ENCODE measurements around the gene RESP18. TPM values are rescaled to one million over a fixed set of nuclear protein-coding genes. Genes with fewer than 3 reads are reported as not detected.
"Not testable (repeated sequence)": the region's sequence is repeated elsewhere in the genome, so short reads cannot be mapped to it uniquely, and the experiment has no call there.

The RESP18 gene
- total RNA-seq, 1 donor from 2014 or later = not detected

DNA sequence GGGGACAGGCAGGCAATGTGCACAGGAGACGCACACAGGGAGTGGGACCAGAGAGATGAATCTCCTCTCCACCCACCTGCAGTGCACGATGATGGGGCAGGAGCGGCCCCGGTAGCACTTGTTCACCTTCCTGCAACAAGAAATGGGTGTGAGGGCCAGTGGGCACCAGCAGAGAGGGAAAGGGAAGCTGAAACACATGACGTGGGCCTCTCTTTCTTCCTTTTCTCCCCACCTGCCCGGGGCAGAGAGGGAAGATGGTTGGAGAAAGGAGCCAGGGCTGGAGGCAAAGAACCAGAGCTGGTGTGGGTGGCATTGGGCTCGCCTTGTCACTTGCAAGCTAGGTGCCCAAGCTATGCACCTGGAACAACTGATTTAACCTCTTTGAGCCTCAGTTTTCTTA lies 41.1 kb downstream of the RESP18 start:
- DNase-seq = no peak

- DNase-seq = no peak
These were observed 42.0 kb downstream of the RESP18 start for GRCh38 chr2:219290381-219291171.

DNA sequence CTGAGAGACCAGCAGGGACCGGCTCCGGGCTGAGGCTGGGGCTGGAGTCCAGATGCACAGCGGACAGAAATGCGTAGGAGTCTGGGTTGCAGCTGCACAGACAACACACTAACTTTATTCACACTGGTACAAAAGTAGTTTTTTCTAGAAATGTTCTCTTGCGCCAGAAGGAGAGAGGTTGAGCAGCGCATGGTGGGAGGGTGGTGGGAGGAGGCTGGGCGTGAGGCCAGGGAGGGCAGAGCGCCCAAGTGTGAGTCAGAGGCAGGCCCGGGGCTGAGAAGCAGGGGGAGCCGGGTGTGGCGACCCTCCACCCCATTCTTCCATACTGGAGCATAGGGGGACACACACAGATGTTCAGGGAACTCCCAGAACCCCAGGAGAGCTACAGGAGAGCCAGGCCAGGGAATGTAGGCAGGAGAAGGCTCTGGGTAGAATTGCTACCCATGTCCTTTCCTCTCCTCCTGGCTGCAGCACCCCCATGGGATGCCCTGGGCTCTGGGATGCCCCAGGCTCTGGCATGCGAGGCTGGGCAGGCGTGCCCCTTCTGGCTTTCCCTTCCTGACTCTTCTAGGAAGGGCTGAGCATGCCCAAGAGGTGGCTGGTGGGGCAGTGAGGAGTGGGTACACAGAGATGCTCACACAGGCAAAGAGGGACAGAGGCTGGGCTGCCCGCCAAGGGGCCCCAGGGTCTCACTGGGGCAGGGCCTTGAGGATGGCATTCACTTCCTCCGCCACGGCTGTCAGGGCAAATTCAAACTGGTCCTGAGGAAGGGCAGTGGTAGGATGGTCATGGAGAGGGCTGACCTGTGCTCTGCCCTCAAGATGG lies 42.8 kb downstream of the RESP18 start:
- peak; percentile 83 for DNase-seq

- no peak for DNase-seq
These were observed 43.4 kb downstream of the RESP18 start for GRCh38 chr2:219289195-219289536.

DNA sequence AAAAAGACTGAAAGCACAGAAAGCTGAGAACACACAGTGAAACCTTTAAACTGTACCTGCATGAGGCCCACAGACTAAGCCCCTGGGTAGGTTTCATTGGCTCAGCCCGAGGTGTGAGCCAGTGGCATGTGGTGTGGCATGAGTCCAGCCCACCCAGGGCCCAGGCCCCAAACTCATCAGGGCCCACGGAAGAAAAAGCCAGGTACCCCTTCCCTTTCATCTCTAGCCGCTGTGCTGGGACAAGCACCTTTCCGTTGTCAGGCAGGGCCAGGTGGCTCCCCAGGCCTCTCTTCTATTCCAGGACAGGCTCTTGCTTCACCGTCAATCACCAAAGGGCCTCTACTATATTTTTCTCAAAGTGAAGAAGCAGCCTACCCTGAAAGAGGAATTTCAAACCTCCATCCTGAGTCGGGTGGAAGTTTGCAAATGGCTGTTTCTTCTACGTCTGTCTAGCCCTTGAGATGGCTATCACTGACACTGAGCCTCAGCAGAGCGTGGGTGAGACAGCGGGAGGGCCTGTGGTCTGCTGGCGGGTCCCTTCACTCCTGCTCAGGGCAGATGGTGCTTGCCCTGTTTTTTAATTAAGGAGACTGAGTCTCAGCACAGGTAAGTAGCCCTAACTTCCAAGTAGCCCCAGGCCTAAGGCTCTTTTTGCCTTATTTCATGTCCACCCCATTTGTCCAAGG lies 44.8 kb downstream of the RESP18 start:
- no peak for DNase-seq

DNA sequence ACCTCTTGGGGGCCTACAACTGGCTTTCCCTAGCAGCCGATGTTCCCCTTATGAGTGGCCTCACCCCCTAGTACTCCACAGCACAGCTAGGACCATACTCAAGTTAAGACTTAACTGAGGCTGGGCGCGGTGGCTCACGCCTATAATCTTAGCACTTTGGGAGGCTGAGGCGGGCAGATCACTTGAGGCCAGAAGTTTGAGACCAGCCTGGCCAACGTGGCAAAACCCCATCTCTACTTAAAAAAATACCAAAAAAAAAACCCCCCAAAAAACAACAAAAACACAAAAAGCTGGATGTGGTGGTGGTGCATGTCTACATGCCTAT lies 45.5 kb downstream of the RESP18 start:
- DNase-seq = not testable (repeated sequence)

- peak; percentile 27 for DNase-seq
These were observed 46.0 kb downstream of the RESP18 start for GRCh38 chr2:219286436-219287115.

GRCh38 chr2:219285894-219286425 lies 46.6 kb downstream of the RESP18 start:
- DNase-seq = peak; percentile 64

- DNase-seq = no peak
These were observed 47.2 kb downstream of the RESP18 start for GRCh38 chr2:219285373-219285735.

DNA sequence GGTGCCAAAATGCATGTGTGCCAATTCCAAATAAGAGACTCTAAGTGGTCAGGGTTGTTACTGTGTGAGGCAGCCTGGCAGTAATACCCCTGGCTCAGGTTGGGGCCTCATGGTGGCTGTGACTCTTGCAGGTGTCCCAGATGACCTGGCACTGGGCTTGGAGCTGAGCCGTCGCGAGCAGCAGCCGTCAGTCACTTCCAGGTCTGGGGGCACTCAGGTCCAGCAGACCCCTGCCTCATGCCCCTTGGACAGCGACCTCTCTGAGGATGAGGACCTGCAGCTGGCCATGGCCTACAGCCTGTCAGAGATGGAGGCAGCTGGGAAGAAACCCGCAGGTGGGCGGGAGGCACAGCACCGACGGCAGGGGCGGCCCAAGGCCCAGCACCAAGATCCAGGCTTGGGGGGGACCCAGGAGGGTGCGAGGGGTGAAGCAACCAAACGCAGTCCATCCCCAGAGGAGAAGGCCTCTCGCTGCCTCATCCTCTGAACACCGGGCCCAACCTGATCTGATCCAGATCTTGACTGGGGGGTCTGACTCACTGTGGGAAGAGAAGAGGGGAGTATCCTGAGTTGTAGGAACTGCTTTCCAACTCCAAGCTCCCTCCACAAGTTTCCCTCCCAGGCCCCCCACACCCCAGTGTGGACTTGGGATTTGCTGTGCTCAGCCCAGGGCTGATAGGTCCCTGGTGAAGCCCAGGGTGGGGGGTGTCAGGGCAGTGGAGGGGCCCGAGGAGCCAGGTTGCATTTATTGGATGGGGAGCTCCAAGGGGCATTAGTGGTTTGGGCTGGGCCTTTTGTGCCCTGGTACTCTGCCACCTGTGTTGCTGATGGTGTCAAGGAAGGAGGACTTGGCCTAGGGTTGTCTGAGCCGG lies 47.8 kb downstream of the RESP18 start:
- no peak for DNase-seq

DNA sequence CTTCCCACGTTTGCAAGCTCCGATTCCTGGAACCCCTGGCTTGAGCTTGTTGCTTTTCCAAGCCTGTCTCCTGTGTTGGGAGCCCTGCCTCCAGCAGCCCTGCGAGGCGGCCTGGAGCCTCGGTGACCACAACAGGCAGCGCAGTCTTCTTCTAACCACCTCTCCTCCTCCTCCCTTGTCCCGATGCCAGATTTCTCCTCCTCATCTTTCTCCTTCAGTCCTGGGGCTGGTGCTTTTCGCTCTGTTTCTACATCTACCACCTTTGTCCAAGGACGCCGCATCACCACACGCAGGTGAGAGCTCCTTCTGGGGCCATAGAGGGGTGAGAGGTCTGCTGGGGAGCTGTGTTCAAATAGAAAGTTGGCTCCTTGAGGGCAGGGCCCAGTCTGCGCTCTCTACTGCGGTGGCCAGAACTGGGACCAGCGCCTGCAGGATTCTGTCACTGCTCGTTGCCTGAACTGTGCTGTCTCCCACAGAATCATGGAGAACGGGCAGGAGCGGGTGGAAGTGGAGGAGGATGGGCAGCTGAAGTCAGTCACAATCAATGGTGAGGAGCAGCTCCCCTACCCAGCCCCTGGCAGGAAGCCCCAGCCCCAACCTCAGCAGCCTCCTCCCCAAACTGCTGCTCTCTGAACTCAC lies 49.5 kb downstream of the RESP18 start:
- no peak for DNase-seq

DNA sequence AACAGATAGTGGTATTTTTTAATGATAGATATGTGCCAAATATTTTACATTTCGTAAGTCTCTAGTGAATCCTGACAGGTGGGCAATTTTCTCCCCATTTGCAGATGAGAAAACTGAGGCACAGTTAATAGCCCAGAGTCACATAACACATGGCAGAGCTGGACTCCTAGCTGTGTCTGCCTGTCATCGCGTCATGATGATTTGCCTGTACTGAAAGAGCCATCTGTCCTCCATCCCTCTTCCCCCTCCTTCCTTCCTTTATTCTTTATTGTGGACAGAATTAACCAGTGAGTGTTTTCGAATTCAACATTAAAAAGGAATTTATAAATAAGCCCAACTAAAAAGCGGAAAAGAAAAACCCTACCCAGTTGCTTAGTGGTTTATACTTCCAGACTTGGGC lies 50.2 kb downstream of the RESP18 start:
- DNase-seq = no peak

GRCh38 chr2:219281588-219281987 lies 51.0 kb downstream of the RESP18 start:
- no peak for DNase-seq

DNA sequence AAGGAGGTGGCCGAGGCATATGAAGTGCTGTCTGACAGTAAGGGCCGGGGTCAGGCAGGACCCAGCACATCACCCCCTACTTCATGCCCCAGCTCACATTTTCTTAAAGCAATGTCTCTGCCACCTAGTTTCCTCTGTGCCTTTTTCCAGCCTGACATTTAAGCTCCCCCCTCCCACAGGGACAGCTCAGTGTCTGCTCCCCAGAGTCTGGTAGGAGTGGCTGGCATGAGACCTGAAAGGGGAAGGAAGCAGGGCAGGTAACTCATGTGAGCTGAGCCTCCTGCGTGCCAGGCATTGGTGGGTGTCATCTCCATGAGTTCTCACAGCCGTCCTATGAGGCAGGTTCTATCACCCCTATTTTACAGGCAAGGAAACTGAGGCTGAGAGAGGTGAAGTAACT lies 51.9 kb downstream of the RESP18 start:
- no peak for DNase-seq

GRCh38 chr2:219279916-219280516 lies 52.5 kb downstream of the RESP18 start:
- no peak for DNase-seq

DNA sequence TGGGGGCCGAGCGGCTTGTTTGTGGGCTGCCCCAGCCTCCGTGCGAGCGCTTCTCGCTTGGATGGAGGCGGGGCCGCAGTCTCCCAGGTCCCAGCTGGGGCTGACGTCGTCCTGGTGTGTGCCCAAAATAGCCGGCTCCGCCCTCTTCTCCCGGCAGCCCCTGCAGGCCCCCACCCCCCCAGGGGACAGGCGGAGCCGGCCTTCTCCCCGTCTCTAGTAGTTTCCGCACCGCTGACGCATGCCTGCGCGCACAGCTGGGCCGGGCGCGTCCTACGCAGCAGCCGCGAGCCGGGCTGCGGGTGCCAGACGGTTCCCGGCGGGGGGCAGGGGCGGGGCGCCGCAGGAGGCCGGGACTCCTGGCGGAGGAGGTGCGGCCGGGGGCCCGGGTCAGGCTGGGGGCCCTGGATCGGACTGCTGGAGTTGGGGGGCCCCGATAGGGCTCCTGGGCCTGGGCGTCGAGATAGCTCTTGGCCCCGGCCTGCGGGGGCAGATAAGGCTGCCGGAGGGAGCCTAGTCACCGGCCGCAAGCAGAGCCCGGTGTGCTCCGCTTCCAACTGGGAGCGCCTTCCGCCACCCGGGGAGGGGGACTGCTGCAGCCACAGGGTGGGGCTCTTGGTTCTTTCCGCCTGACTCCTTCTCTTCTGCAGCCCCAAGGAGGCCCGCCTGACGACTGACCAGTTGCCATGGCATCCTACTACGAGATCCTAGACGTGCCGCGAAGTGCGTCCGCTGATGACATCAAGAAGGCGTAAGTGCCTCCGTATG lies 53.2 kb downstream of the RESP18 start, which contains the start of gene DNAJB2:
TSS of gene DNAJB2 (plus strand) at position 216 of the 765 bp plus-strand sequence. CDS start at position 684, 468 bp downstream.
- peak; percentile 99 for DNase-seq

GRCh38 chr2:219278655-219279150 lies 53.8 kb downstream of the RESP18 start:
- DNase-seq = no peak

- peak; percentile 83 for DNase-seq
These were observed 54.6 kb downstream of the RESP18 start for GRCh38 chr2:219277703-219278654.

All from occipital lobe (tissue), 2 donors.